HepG2 (cell line): ENCODE data around the gene PRM3. TPM values are rescaled to one million over a fixed set of nuclear protein-coding genes. Genes with fewer than 3 reads are reported as not detected.
A peak's percentile ranks its signal among the peaks of the same experiment; 100 is the strongest.

Experiments used
- AGO1 ChIP-seq: fragments of 200-400 bp; formaldehyde crosslinking; IDR thresholded peaks from 2 replicates; pipeline ENCODE4 v1.6.1; 2017; ENCODE audit warnings: mild to moderate bottlenecking, low read depth, low read length, moderate library complexity; ENCODE audit not compliant: poor library complexity, severe bottlenecking
- ISL2 ChIP-seq: sonication (generic); formaldehyde crosslinking; IDR thresholded peaks from 2 replicates; pipeline ENCODE4 v1.5.0; 2020; ENCODE audit warnings: missing genetic modification reagents
- KDM1A ChIP-seq: IDR thresholded peaks from 2 replicates; pipeline ENCODE4 v1.6.1; 2016; ENCODE audit warnings: missing compliant biosample characterization
- KMT2A ChIP-seq: sonication (generic); formaldehyde crosslinking; IDR thresholded peaks from 2 replicates; pipeline ENCODE4 v1.4.0; 2020; ENCODE audit warnings: missing genetic modification reagents
- MAX ChIP-seq: IDR thresholded peaks from 2 replicates; pipeline ENCODE4 v1.6.1; 2012; ENCODE audit warnings: inconsistent platforms
- PCBP1 ChIP-seq: fragments of 200-400 bp; formaldehyde crosslinking; IDR thresholded peaks from 2 replicates; pipeline ENCODE4 v1.6.1; 2017; ENCODE audit warnings: mild to moderate bottlenecking, low read depth, low read length, borderline replicate concordance
- RFX5 ChIP-seq: IDR thresholded peaks from 2 replicates; pipeline ENCODE4 v1.6.1; 2011; ENCODE audit warnings: low read depth, low read length, improper control_type of control experiment
- SP140L ChIP-seq: sonication (generic); formaldehyde crosslinking; IDR thresholded peaks from 2 replicates; pipeline ENCODE4 v1.4.0; 2020; ENCODE audit warnings: missing genetic modification reagents, borderline replicate concordance
- THAP11 ChIP-seq: IDR thresholded peaks from 2 replicates; pipeline ENCODE4 v1.6.1; 2016; ENCODE audit warnings: missing biosample characterization, missing genetic modification reagents
- ZC3H13 ChIP-seq: sonication (generic); formaldehyde crosslinking; IDR thresholded peaks from 2 replicates; pipeline ENCODE4 v1.8.1; 2023; ENCODE audit warnings: mild to moderate bottlenecking, missing genetic modification reagents, moderate library complexity
- ZKSCAN1 ChIP-seq: fragments of 150-350 bp; IDR thresholded peaks from 2 replicates; pipeline ENCODE4 v1.6.1; 2014; ENCODE audit warnings: low read length
- ZNF33A ChIP-seq: sonication (generic); formaldehyde crosslinking; IDR thresholded peaks from 2 replicates; pipeline ENCODE4 v1.5.1; 2020; ENCODE audit warnings: missing genetic modification reagents, mild to moderate bottlenecking, moderate library complexity, borderline replicate concordance
- ZNF580 ChIP-seq: IDR thresholded peaks from 2 replicates; pipeline ENCODE4 v1.6.1; 2016; ENCODE audit warnings: low read depth, borderline replicate concordance
- ZNF749 ChIP-seq: sonication (generic); formaldehyde crosslinking; IDR thresholded peaks from 2 replicates; pipeline ENCODE4 v1.8.0; 2022; ENCODE audit warnings: mild to moderate bottlenecking, missing genetic modification reagents, moderate library complexity, borderline replicate concordance
- ZNF75D ChIP-seq: sonication (generic); formaldehyde crosslinking; IDR thresholded peaks from 2 replicates; pipeline ENCODE4 v1.8.1; 2023; ENCODE audit warnings: missing genetic modification reagents, mild to moderate bottlenecking, borderline replicate concordance
- ZNF766 ChIP-seq: sonication (generic); formaldehyde crosslinking; IDR thresholded peaks from 2 replicates; pipeline ENCODE4 v1.5.0; 2020; ENCODE audit warnings: missing genetic modification reagents, borderline replicate concordance
- ZSCAN30 ChIP-seq: sonication (generic); formaldehyde crosslinking; IDR thresholded peaks from 2 replicates; pipeline ENCODE4 v1.5.0; 2020; ENCODE audit warnings: mild to moderate bottlenecking, missing genetic modification reagents
- ZSCAN31 ChIP-seq: sonication (generic); formaldehyde crosslinking; IDR thresholded peaks from 2 replicates; pipeline ENCODE4 v1.5.0; 2020; ENCODE audit warnings: low read depth, mild to moderate bottlenecking, missing genetic modification reagents
- polyA plus RNA-seq, 8 experiments: library from polyadenylated mRNA; depleted of rRNA in 3 of 8; stranded (reverse) in 7 of 8; unstranded in 1 of 8; fragments of >200 nt; fragmentation: Illumina TruSeq in 4 of 8; extraction: Trizol in 4 of 8; gene quantifications; 2 replicates each; pipeline versions ENCODE4 v1.2.1 to v1.2.3, GENCODE V29; 2011 to 2016; ENCODE audit warnings: low read depth in 4 of 8, missing spikeins in 1 of 8, mixed read lengths in 1 of 8; ENCODE audit not compliant: insufficient read depth in 1 of 8
- total RNA-seq, 5 experiments: library from RNA; depleted of rRNA; stranded (reverse); fragments of >200 nt; fragmentation: Illumina TruSeq; extraction: Trizol; gene quantifications; 2 replicates each; pipeline ENCODE4 v1.2.3, GENCODE V29; 2016; ENCODE audit warnings: low read depth in 1 of 5
- TF ChIP-seq, protein P1 (sequence below): sonication (generic); formaldehyde crosslinking; IDR thresholded peaks from one replicate; pipeline ENCODE4 v1.5.1; 2020; ENCODE audit warnings: mild to moderate bottlenecking, missing genetic modification reagents; ENCODE audit errors: not compliant biosample characterization
- TF ChIP-seq, protein P2 (sequence below): sonication (generic); formaldehyde crosslinking; IDR thresholded peaks from 2 replicates; pipeline ENCODE4 v1.5.0; 2020; ENCODE audit warnings: missing genetic modification reagents

Gene PRM3
- total and polyA plus RNA-seq, 2 of the 13 experiments (the other 11 are each of a cell fraction or from before 2014, with no cell fraction given): not detected

- TF ChIP-seq ZNF580 (no peak), KDM1A (CRISPR knock-in tag) (peak; percentile 57; the same call in 1 of the 2 replicates), ZSCAN31 (CRISPR knock-in tag) (no peak), ZSCAN30 (CRISPR knock-in tag) (no peak), KMT2A (CRISPR knock-in tag) (no peak; the same call in 1 of the 2 replicates), AGO1 (no peak), ZNF33A (CRISPR knock-in tag) (no peak), PCBP1 (0 out of 2 replicates have a peak, but pooled peaks have one; percentile 82), ZKSCAN1 (no peak), ISL2 (CRISPR knock-in tag) (peak; percentile 32; the same call in 1 of the 2 replicates), SP140L (CRISPR knock-in tag) (no peak), THAP11 (no peak), ZNF766 (CRISPR knock-in tag) (no peak), ZNF749 (CRISPR knock-in tag) (0 out of 2 replicates have a peak, but pooled peaks have one; percentile 27), ZNF75D (CRISPR knock-in tag) (no peak), ZC3H13 (CRISPR knock-in tag) (peak; percentile 88), RFX5 (no peak), MAX (no peak)
- TF ChIP-seq, protein P1, sequence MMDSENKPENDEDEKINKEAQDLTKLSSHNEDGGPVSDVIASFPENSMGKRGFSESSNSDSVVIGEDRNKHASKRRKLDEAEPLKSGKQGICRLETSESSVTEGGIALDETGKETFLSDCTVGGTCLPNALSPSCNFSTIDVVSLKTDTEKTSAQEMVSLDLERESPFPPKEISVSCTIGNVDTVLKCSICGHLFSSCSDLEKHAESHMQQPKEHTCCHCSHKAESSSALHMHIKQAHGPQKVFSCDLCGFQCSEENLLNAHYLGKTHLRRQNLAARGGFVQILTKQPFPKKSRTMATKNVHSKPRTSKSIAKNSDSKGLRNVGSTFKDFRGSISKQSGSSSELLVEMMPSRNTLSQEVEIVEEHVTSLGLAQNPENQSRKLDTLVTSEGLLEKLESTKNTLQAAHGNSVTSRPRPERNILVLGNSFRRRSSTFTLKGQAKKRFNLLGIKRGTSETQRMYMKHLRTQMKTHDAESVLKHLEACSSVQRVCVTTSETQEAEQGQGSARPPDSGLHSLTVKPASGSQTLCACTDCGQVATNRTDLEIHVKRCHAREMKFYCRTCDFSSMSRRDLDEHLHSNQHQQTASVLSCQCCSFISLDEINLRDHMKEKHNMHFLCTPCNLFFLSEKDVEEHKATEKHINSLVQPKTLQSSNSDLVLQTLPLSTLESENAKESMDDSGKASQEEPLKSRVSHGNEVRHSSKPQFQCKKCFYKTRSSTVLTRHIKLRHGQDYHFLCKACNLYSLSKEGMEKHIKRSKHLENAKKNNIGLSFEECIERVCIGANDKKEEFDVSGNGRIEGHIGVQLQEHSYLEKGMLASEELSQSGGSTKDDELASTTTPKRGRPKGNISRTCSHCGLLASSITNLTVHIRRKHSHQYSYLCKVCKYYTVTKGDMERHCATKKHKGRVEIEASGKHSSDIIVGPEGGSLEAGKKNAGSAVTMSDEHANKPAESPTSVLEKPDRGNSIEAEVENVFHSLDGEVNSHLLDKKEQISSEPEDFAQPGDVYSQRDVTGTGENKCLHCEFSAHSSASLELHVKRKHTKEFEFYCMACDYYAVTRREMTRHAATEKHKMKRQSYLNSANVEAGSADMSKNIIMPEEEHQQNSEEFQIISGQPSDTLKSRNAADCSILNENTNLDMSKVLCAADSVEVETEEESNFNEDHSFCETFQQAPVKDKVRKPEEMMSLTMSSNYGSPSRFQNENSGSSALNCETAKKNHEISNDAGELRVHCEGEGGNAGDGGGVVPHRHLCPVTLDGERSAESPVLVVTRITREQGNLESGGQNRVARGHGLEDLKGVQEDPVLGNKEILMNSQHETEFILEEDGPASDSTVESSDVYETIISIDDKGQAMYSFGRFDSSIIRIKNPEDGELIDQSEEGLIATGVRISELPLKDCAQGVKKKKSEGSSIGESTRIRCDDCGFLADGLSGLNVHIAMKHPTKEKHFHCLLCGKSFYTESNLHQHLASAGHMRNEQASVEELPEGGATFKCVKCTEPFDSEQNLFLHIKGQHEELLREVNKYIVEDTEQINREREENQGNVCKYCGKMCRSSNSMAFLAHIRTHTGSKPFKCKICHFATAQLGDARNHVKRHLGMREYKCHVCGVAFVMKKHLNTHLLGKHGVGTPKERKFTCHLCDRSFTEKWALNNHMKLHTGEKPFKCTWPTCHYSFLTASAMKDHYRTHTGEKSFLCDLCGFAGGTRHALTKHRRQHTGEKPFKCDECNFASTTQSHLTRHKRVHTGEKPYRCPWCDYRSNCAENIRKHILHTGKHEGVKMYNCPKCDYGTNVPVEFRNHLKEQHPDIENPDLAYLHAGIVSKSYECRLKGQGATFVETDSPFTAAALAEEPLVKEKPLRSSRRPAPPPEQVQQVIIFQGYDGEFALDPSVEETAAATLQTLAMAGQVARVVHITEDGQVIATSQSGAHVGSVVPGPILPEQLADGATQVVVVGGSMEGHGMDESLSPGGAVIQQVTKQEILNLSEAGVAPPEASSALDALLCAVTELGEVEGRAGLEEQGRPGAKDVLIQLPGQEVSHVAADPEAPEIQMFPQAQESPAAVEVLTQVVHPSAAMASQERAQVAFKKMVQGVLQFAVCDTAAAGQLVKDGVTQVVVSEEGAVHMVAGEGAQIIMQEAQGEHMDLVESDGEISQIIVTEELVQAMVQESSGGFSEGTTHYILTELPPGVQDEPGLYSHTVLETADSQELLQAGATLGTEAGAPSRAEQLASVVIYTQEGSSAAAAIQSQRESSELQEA (CRISPR knock-in tag): no peak
- TF ChIP-seq, protein P2, sequence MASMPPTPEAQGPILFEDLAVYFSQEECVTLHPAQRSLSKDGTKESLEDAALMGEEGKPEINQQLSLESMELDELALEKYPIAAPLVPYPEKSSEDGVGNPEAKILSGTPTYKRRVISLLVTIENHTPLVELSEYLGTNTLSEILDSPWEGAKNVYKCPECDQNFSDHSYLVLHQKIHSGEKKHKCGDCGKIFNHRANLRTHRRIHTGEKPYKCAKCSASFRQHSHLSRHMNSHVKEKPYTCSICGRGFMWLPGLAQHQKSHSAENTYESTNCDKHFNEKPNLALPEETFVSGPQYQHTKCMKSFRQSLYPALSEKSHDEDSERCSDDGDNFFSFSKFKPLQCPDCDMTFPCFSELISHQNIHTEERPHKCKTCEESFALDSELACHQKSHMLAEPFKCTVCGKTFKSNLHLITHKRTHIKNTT (CRISPR knock-in tag): no peak
These were observed 18.3 kb downstream of the PRM3 start (continued) for GRCh38 chr16:11254913-11255736.
